MM.1S (cell line): ENCODE measurements around the gene PPARGC1A.

Experiments
- DNase-seq: peaks from one replicate; pipeline ENCODE4 v3.0.0-alpha.2; 2015
- H2AFZ ChIP-seq: fragments of 300-600 bp; sonication (generic); 2 replicates; pipeline ENCODE4 v1.6.0; 2016; ENCODE audit warnings: antibody characterized with exemption, low read length
- H3F3A ChIP-seq: fragments of 300-600 bp; sonication (generic); 2 replicates; pipeline ENCODE4 v1.6.1; 2016; ENCODE audit warnings: mild to moderate bottlenecking, antibody characterized with exemption, low read length, moderate library complexity, mixed read lengths; ENCODE audit not compliant: insufficient read depth
- H3K27ac ChIP-seq: fragments of 300-600 bp; sonication (generic); 2 replicates; pipeline ENCODE4 v1.5.1; 2016; ENCODE audit warnings: mild to moderate bottlenecking, low read length
- H3K27me3 ChIP-seq: fragments of 300-600 bp; sonication (generic); replicated peaks from 2 replicates; pipeline ENCODE4 v1.6.0; 2016; ENCODE audit warnings: low read length; ENCODE audit not compliant: insufficient read depth
- H3K36me3 ChIP-seq: fragments of 300-600 bp; sonication (generic); replicated peaks from 2 replicates; pipeline ENCODE4 v1.6.1; 2016; ENCODE audit warnings: mild to moderate bottlenecking, low read length, mixed read lengths; ENCODE audit not compliant: insufficient read depth
- H3K4me1 ChIP-seq: fragments of 300-600 bp; sonication (generic); 2 replicates; pipeline ENCODE4 v1.6.1; 2016; ENCODE audit warnings: low read length, mixed read lengths
- H3K4me2 ChIP-seq: fragments of 300-600 bp; sonication (generic); 2 replicates; pipeline ENCODE4 v1.6.0; 2016; ENCODE audit warnings: low read depth, low read length
- H3K4me3 ChIP-seq: fragments of 300-600 bp; sonication (generic); 2 replicates; pipeline ENCODE4 v1.5.1; 2016; ENCODE audit warnings: low read length, mixed read lengths
- H3K79me2 ChIP-seq: fragments of 300-600 bp; sonication (generic); 2 replicates; pipeline ENCODE4 v1.6.1; 2016; ENCODE audit warnings: mixed run types, low read length, mixed read lengths
- H3K9ac ChIP-seq: fragments of 300-600 bp; sonication (generic); 2 replicates; pipeline ENCODE4 v1.6.1; 2016; ENCODE audit warnings: low read length, mixed read lengths
- H3K9me2 ChIP-seq: fragments of 300-600 bp; sonication (generic); replicated peaks from 2 replicates; pipeline ENCODE4 v1.6.1; 2016; ENCODE audit warnings: mild to moderate bottlenecking, low read length, mixed read lengths; ENCODE audit not compliant: insufficient read depth
- H3K9me3 ChIP-seq: fragments of 300-600 bp; sonication (generic); replicated peaks from 2 replicates; pipeline ENCODE4 v1.6.1; 2016; ENCODE audit warnings: mild to moderate bottlenecking, low read length, mixed read lengths; ENCODE audit not compliant: insufficient read depth
- H4K20me1 ChIP-seq: fragments of 300-600 bp; sonication (generic); 2 replicates; pipeline ENCODE4 v1.6.1; 2016; ENCODE audit warnings: mild to moderate bottlenecking, low read length, moderate library complexity, mixed read lengths; ENCODE audit not compliant: insufficient read depth
- CTCF ChIP-seq: fragments of 300-600 bp; sonication (generic); IDR thresholded peaks from 2 replicates; pipeline ENCODE4 v1.5.1; 2016; ENCODE audit warnings: antibody characterized with exemption, low read length, mixed read lengths
- EZH2 ChIP-seq: fragments of 300-600 bp; sonication (generic); optimal IDR thresholded peaks from 2 replicates; pipeline ENCODE3; 2017; ENCODE audit warnings: low read depth, mild to moderate bottlenecking, antibody characterized with exemption, low read length, mixed read lengths
- EZH2phosphoT487 ChIP-seq: fragments of 300-600 bp; sonication (generic); IDR thresholded peaks from 2 replicates; pipeline ENCODE4 v1.6.1; 2018; ENCODE audit warnings: antibody characterized with exemption, low read length

The PPARGC1A gene

GRCh38 chr4:23894021-23894420 lies 4.2 kb upstream of the PPARGC1A start:
- Histone ChIP-seq H3K36me3 (no peaks in the 10 kb centered on the region), H3K9me3 (no peaks in the 10 kb centered on the region), H2AFZ (no peak overlapping the region), H3K9ac (no peak overlapping the region), H3K27ac (no peak overlapping the region), H3K4me2 (no peak overlapping the region), H3F3A (0 out of 2 replicates have a peak, but pooled peaks cover 3% of the 10 kb centered on the region), H3K9me2 (no peaks in the 10 kb centered on the region), H3K4me1 (peaks cover 23% of the 10 kb centered on the region), H3K79me2 (peaks cover 8% of the 10 kb centered on the region), H3K4me3 (no peak overlapping the region), H4K20me1 (no peaks in the 10 kb centered on the region), H3K27me3 (no peaks in the 10 kb centered on the region)
- no peak for DNase-seq
- no peak for TF ChIP-seq EZH2
- no peak for TF ChIP-seq EZH2phosphoT487
- TF ChIP-seq CTCF, result no peak

GRCh38 chr4:23891064-23891421 lies 1.2 kb upstream of the PPARGC1A start:
- Histone ChIP-seq H3K9me2 (no peaks in the 10 kb centered on the region), H3K4me3 (peak overlapping the region; percentile 89), H3F3A (0 out of 2 replicates have a peak, but pooled peaks cover 3% of the 10 kb centered on the region), H2AFZ (peak overlapping the region; percentile 73), H4K20me1 (no peaks in the 10 kb centered on the region), H3K27me3 (no peaks in the 10 kb centered on the region), H3K4me2 (peak overlapping the region; percentile 78), H3K4me1 (peaks cover 15% of the 10 kb centered on the region; the same call in 1 of the 2 replicates), H3K36me3 (no peaks in the 10 kb centered on the region), H3K79me2 (peaks cover 38% of the 10 kb centered on the region), H3K27ac (peak overlapping the region; percentile 51; the same call in 1 of the 2 replicates), H3K9ac (0 out of 2 replicates have a peak overlapping the region, but pooled peaks have one; percentile 54), H3K9me3 (no peaks in the 10 kb centered on the region)
- no peak for TF ChIP-seq CTCF
- TF ChIP-seq EZH2, result no peak
- no peak for TF ChIP-seq EZH2phosphoT487
- DNase-seq, result no peak

- Histone ChIP-seq H2AFZ (peak overlapping the region; percentile 73), H3K79me2 (peaks cover 43% of the 10 kb centered on the region), H4K20me1 (no peaks in the 10 kb centered on the region), H3K36me3 (no peaks in the 10 kb centered on the region), H3K9me2 (no peaks in the 10 kb centered on the region), H3K9me3 (no peaks in the 10 kb centered on the region), H3K4me1 (peaks cover 15% of the 10 kb centered on the region; the same call in 1 of the 2 replicates), H3F3A (0 out of 2 replicates have a peak, but pooled peaks cover 3% of the 10 kb centered on the region), H3K4me3 (peak overlapping the region; percentile 89), H3K9ac (peak overlapping the region; percentile 54), H3K27ac (peak overlapping the region; percentile 51; the same call in 1 of the 2 replicates), H3K4me2 (peak overlapping the region; percentile 78), H3K27me3 (no peaks in the 10 kb centered on the region)
- TF ChIP-seq EZH2phosphoT487, result no peak
- TF ChIP-seq CTCF, result no peak
- no peak for TF ChIP-seq EZH2
- no peak for DNase-seq
Observed at GRCh38 chr4:23890369-23891063, 669 bp upstream of the PPARGC1A start.
